Stomach (tissue), 9 donors: Measurements from ENCODE around the gene PRDM16. TPM values are rescaled to one million over a fixed set of nuclear protein-coding genes. Genes with fewer than 3 reads are reported as not detected.

ENCODE experiments used
- DNase-seq, 2 donors: peaks; one replicate each; pipeline versions ENCODE4 v3.0.0 to v3.0.0-alpha.2; 2013 to 2019
- H3K27ac ChIP-seq, 5 donors: fragments of 200-600 bp in 4 of 5; sonication (generic) in 4 of 5; one replicate each; pipeline ENCODE4 v1.5.1; 2013 to 2019; ENCODE audit warnings: mild to moderate bottlenecking in 1 of 5, moderate library complexity in 1 of 5
- H3K27me3 ChIP-seq, 3 donors: fragments of 200-600 bp; sonication (generic); one replicate each; pipeline ENCODE4 v1.5.1; 2017 to 2019; ENCODE audit warnings: mixed run types in 1 of 3
- H3K36me3 ChIP-seq, 4 donors: fragments of 200-600 bp; sonication (generic); 1 replicate in 3 of 4; 2 replicates in 1 of 4; pipeline ENCODE4 v1.5.1; 2016 to 2019
- H3K4me1 ChIP-seq, 4 donors: fragments of 200-600 bp; sonication (generic); one replicate each; pipeline ENCODE4 v1.5.1; 2016 to 2019
- H3K4me3 ChIP-seq, 4 donors: fragments of 200-600 bp; sonication (generic) in 3 of 4; one replicate each; pipeline ENCODE4 v1.5.1; 2016 to 2019; ENCODE audit warnings: mild to moderate bottlenecking in 1 of 4
- H3K9me3 ChIP-seq, 4 donors: fragments of 200-600 bp; sonication (generic); one replicate each; pipeline ENCODE4 v1.5.1; 2016 to 2019
- EP300 ChIP-seq: sonication (generic); formaldehyde crosslinking; IDR thresholded peaks from one replicate; pipeline ENCODE4 v1.6.1; 2017; ENCODE audit warnings: antibody characterized with exemption
- POLR2A ChIP-seq, 4 donors: fragments of 450-650 bp; IDR thresholded peaks; one replicate each; pipeline ENCODE4 v1.6.1; 2016; ENCODE audit warnings: antibody characterized with exemption in 4 of 4, control low read depth in 2 of 4, mild to moderate bottlenecking in 1 of 4, moderate library complexity in 1 of 4
- POLR2AphosphoS5 ChIP-seq, 3 donors: sonication (generic); formaldehyde crosslinking; IDR thresholded peaks; one replicate each; pipeline ENCODE4 v1.6.1; 2016; ENCODE audit warnings: antibody characterized with exemption in 3 of 3
- WGBS, 5 donors: extraction: QIAGEN DNeasy Blood & Tissue Kit in 3 of 5; methylation state at CpG; one replicate each; pipeline versions ENCODE4 v1.1.5 to v1.1.7; 2013 to 2018; 5-methylcytosine and 5-hydroxymethylcytosine counted together
- intact Hi-C: fragments of 100-400 bp; cut with DNase I; formaldehyde crosslinking; loops from one replicate; pipeline ENCODE4 v1.15.1; 2023; ENCODE audit warnings: low total_unique reads
- polyA plus RNA-seq, 3 donors: library from polyadenylated mRNA; stranded (reverse); fragments of 200-250 nt; gene quantifications; one replicate each; pipeline ENCODE4 v1.2.3, GENCODE V29; 2013
- total RNA-seq, 5 donors: library from RNA; depleted of rRNA; stranded (reverse); fragments of >200 nt; gene quantifications; one replicate each; pipeline versions ENCODE4 v1.1.0 to v1.2.3, GENCODE V29; 2014 to 2016
- TF ChIP-seq, protein P1 (sequence below), 7 experiments: fragments of 450-650 bp in 4 of 7; fragments of 200-600 bp in 3 of 7; sonication (generic) in 3 of 7; IDR thresholded peaks; one replicate each; pipeline ENCODE4 v1.5.1; 2016 to 2019; ENCODE audit warnings: antibody characterized with exemption in 7 of 7, control low read depth in 2 of 7, mild to moderate bottlenecking in 1 of 7
- donor health status: healthy with polysubstance abuse.
- donor health status: Bipolar disorder and iron deficiency.
- donor health status: healthy.

Gene PRDM16
- total and polyA plus RNA-seq, 8 donors, result 0.29 to 222 (median 15.8) TPM

- 76 to 80% (median 78%) methylated on average over 16 to 19 of the region's 19 CpGs for WGBS, 5 donors
- no peak overlapping the region for H3K27ac ChIP-seq
- no peak for DNase-seq
- H3K9me3 ChIP-seq, result no peaks in the 10 kb centered on the region
- no peaks in the 10 kb centered on the region for H3K4me1 ChIP-seq
- no peaks in the 10 kb centered on the region for H3K36me3 ChIP-seq
- TF ChIP-seq EP300, result no peak
- TF ChIP-seq POLR2AphosphoS5 (IDR thresholded peaks at IDR 0.05), result no peak
- TF ChIP-seq, protein P1, sequence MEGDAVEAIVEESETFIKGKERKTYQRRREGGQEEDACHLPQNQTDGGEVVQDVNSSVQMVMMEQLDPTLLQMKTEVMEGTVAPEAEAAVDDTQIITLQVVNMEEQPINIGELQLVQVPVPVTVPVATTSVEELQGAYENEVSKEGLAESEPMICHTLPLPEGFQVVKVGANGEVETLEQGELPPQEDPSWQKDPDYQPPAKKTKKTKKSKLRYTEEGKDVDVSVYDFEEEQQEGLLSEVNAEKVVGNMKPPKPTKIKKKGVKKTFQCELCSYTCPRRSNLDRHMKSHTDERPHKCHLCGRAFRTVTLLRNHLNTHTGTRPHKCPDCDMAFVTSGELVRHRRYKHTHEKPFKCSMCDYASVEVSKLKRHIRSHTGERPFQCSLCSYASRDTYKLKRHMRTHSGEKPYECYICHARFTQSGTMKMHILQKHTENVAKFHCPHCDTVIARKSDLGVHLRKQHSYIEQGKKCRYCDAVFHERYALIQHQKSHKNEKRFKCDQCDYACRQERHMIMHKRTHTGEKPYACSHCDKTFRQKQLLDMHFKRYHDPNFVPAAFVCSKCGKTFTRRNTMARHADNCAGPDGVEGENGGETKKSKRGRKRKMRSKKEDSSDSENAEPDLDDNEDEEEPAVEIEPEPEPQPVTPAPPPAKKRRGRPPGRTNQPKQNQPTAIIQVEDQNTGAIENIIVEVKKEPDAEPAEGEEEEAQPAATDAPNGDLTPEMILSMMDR (IDR thresholded peaks at IDR 0.05), result no peak
- TF ChIP-seq POLR2A (IDR thresholded peaks at IDR 0.05), result no peak
- H3K27me3 ChIP-seq, result peaks cover 0 to 57% (median 4%) of the 10 kb centered on the region in 3 donors
- no peak overlapping the region for H3K4me3 ChIP-seq
- intact Hi-C loops, result no loop called here
These were observed 33.2 kb upstream of the PRDM16 start for GRCh38 chr1:3035563-3036446.

DNA sequence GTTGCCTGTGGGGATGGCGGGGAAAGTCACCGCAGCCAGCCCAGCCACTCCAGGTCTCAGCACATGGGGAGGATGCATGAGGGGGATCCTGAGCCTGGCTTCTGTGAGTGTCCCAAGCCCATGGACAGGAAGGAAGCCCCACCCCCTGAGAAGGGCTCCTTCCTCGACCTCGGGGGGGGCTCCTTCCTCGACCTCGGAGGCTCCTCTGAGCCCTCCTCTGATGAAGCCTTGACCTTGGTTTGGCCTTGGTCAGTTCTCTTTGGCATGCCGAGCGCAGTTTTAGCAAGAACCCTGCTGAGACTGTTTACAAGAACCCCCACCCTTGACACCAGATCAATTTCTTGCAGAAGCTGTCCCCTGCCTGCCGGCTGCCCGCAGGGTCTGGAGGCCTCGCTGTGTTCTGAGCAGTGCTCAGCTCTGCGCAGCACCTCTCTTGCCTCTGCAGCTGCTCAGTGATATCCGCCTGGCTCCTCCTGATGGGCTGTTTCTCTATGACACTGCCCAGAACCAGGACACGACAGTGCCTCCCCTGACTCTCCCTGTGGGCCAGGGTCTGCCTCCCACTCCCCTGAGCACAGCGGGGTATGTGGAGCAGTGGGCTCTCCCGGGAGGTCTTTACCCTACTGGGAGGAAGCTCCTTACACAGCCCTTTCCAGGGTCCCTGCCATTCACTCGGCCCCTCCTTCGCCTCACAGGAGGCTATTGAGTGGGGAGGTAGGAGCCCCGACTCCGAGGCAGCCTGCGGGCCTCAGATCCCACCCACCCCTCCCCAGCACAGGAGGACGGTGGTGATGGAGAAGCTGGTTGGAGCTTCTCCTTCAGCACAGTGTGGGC is 32.3 kb upstream of the PRDM16 start:
- no peak overlapping the region for H3K4me3 ChIP-seq
- H3K36me3 ChIP-seq, result no peaks in the 10 kb centered on the region
- 58 to 68% (median 66%) methylated on average over 14 to 22 of the region's 22 CpGs for WGBS, 5 donors
- TF ChIP-seq POLR2A (IDR thresholded peaks at IDR 0.05) (no peak), EP300 (no peak), POLR2AphosphoS5 (IDR thresholded peaks at IDR 0.05) (no peak)
- TF ChIP-seq, protein P1 (IDR thresholded peaks at IDR 0.05), result no peak
- H3K27ac ChIP-seq, result no peak overlapping the region
- DNase-seq, result no peak
- no peaks in the 10 kb centered on the region for H3K9me3 ChIP-seq
- no peaks in the 10 kb centered on the region for H3K4me1 ChIP-seq
- intact Hi-C loops, result no loop called here
- H3K27me3 ChIP-seq, result peaks cover 0 to 48% (median 4%) of the 10 kb centered on the region in 3 donors

DNA sequence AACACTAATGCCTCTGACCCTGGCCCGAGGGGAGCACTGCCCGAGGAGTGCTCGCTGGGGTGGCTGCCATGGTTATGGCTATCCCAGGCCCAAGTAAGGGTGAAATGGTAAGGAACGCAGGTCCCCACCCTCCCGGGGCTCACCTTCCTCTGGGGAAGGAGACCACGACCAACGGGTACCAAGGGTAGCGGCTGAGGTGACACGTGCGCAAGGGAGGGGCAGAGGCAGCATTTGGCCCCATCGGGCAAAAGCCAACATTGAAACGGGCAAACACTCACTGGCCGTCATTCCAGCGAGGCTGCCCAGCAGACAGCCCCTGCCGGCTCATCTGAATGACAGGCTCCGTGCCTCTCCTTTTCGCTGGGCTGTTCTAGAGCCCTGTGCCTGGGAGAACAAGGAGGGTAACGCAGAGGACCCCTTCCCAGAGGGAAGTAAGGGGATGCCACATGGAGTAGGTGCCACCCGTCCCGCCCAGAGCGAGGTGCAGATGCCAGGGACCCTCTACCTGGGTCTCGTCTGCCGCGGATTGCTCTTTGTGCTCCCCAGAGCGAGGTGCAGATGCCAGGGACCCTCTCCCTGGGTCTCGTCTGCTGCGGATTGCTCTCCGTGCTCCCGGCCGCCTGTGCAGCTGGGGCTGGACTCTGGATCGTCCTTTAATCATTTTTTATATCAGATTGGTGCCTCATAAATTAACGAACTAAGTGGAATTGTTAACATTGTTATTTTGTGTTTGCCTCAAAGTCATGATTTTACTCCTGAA is 31.5 kb upstream of the PRDM16 start:
- H3K4me1 ChIP-seq, result no peaks in the 10 kb centered on the region
- no peaks in the 10 kb centered on the region for H3K9me3 ChIP-seq
- H3K27me3 ChIP-seq, result peaks cover 0 to 44% (median 4%) of the 10 kb centered on the region in 3 donors
- H3K4me3 ChIP-seq, result no peak overlapping the region
- H3K36me3 ChIP-seq, result no peaks in the 10 kb centered on the region
- intact Hi-C loops, result no loop called here
- H3K27ac ChIP-seq, result no peak overlapping the region
- TF ChIP-seq POLR2A (IDR thresholded peaks at IDR 0.05) (no peak), POLR2AphosphoS5 (IDR thresholded peaks at IDR 0.05) (no peak), EP300 (no peak)
- TF ChIP-seq, protein P1 (IDR thresholded peaks at IDR 0.05), result no peak
- no peak for DNase-seq
- 81 to 89% (median 87%) methylated on average over 18 to 32 of the region's 32 CpGs for WGBS, 5 donors

DNA sequence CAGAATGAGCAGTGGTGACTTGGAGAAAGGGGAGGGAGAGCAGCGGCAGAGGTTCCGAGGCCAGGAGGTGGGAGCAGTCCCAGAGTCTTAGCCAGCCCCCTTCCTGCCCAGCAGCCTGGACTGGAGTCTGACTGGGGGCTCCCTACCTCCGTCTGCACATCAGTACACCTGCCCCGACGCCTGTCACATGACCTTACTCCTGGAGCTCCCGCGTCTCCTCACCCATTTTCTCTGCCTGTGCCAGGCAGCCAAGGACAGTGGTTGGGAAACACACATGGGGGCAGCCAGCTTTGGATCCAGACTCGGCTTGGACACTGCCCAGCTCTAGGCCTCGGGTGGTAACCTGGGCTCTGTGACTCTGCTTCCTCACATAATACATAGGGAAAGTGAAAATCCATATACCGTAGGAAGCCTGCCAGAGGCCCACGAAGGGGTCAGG is 30.9 kb upstream of the PRDM16 start:
- Histone ChIP-seq H3K27ac (no peak overlapping the region), H3K4me3 (no peak overlapping the region), H3K4me1 (no peaks in the 10 kb centered on the region), H3K9me3 (no peaks in the 10 kb centered on the region), H3K36me3 (no peaks in the 10 kb centered on the region), H3K27me3 (peaks cover 0 to 43% (median 4%) of the 10 kb centered on the region in 3 donors)
- DNase-seq, result no peak
- WGBS, 5 donors, result 70 to 88% (median 81%) methylated on average over 5 to 11 of the region's 11 CpGs
- TF ChIP-seq POLR2A (IDR thresholded peaks at IDR 0.05) (no peak), POLR2AphosphoS5 (IDR thresholded peaks at IDR 0.05) (no peak), EP300 (no peak)
- TF ChIP-seq, protein P1 (IDR thresholded peaks at IDR 0.05), result no peak
- intact Hi-C loops, result no loop called here
